GM18499 (cell line): ENCODE measurements around the gene MMS19.
"Not testable (repeated sequence)": the region's sequence is repeated elsewhere in the genome, so short reads cannot be mapped to it uniquely, and the experiment has no call there.

Source experiments
- ATAC-seq: cut with Tn5 transposase; IDR thresholded peaks from one replicate; pipeline ENCODE4 v1.9.1; 2021; ENCODE audit warnings: moderate number of reproducible peaks; ENCODE audit not compliant: insufficient read depth, unreplicated experiment

MMS19 gene

GRCh38 chr10:97505152-97505551 lies 6.9 kb upstream of the MMS19 start:
- no peak for ATAC-seq

GRCh38 chr10:97503406-97503805 lies 5.2 kb upstream of the MMS19 start:
- no peak for ATAC-seq

- ATAC-seq, result no peak
These were observed 4.7 kb upstream of the MMS19 start for GRCh38 chr10:97502916-97503315.

GRCh38 chr10:97500297-97500575 lies 2.0 kb upstream of the MMS19 start:
- ATAC-seq, result no peak

GRCh38 chr10:97499561-97500296 lies 1.5 kb upstream of the MMS19 start:
- no peak for ATAC-seq

GRCh38 chr10:97498841-97499560 lies 779 bp upstream of the MMS19 start, which contains the start of gene UBTD1:
TSS of gene UBTD1 (plus strand) at chr10:97498924. CDS start at chr10:97499204, 280 bp downstream.
- ATAC-seq, result no peak

GRCh38 chr10:97497572-97498075 lies 598 bp downstream of the MMS19 start:
- no peak for ATAC-seq

- no peak for ATAC-seq
These were observed 3.2 kb downstream of the MMS19 start for GRCh38 chr10:97494863-97495506.

GRCh38 chr10:97494151-97494550 lies 4.1 kb downstream of the MMS19 start:
- ATAC-seq, result no peak

GRCh38 chr10:97490592-97490991 lies 7.6 kb downstream of the MMS19 start:
- no peak for ATAC-seq

- ATAC-seq, result no peak
These were observed 12.5 kb downstream of the MMS19 start for GRCh38 chr10:97485647-97486281.

GRCh38 chr10:97483921-97484320 lies 14.3 kb downstream of the MMS19 start:
- ATAC-seq, result no peak

GRCh38 chr10:97483506-97483905 lies 14.7 kb downstream of the MMS19 start:
- ATAC-seq, result no peak

- ATAC-seq, result no peak
These were observed 15.8 kb downstream of the MMS19 start for GRCh38 chr10:97482381-97482780.

- no peak for ATAC-seq
These were observed 17.2 kb downstream of the MMS19 start for GRCh38 chr10:97481071-97481470.

- no peak for ATAC-seq
These were observed 18.3 kb downstream of the MMS19 start for GRCh38 chr10:97479939-97480338.

- ATAC-seq, result not testable (repeated sequence)
These were observed 18.8 kb downstream of the MMS19 start for GRCh38 chr10:97479410-97479809.

- no peak for ATAC-seq
These were observed 22.2 kb downstream of the MMS19 start for GRCh38 chr10:97475936-97476594.

- ATAC-seq, result no peak
These were observed 23.3 kb downstream of the MMS19 start for GRCh38 chr10:97474918-97475317.

- ATAC-seq, result not testable (repeated sequence)
These were observed 29.4 kb downstream of the MMS19 start for GRCh38 chr10:97468781-97469180.
